SU-DHL-6 (cell line): ENCODE measurements around the gene MREG.

Experiments
- CTCF ChIP-seq: fragments of 200-600 bp; sonication (generic); IDR thresholded peaks from one replicate; pipeline ENCODE4 v1.5.1; 2017; ENCODE audit warnings: antibody characterized with exemption, mild to moderate bottlenecking, low read length, moderate library complexity; ENCODE audit not compliant: insufficient read depth, poor library complexity, severe bottlenecking
- EZH2phosphoT487 ChIP-seq: fragments of 200-600 bp; sonication (generic), shearing (Covaris generic); conservative IDR thresholded peaks from 2 replicates; pipeline ENCODE4 v1.6.1; 2018; ENCODE audit warnings: mild to moderate bottlenecking, antibody characterized with exemption, low read length, moderate library complexity, mixed read lengths

GRCh38 chr2:215982465-215982875 is 30.9 kb downstream of the MREG start:
- TF ChIP-seq CTCF (no peak), EZH2phosphoT487 (no peak)
